ENCODE data around the gene SLC35D3. TPM values are rescaled to one million over a fixed set of nuclear protein-coding genes. Genes with fewer than 3 reads are reported as not detected.
"Not testable (repeated sequence)": the region's sequence is repeated elsewhere in the genome, so short reads cannot be mapped to it uniquely, and the experiment has no call there.

The SLC35D3 gene
- total RNA-seq, 1 donor from 2014 or later: not detected

- H3K36me3 ChIP-seq: peaks cover 0 to 1% of the 10 kb centered on the region in 2 donors
- no peak overlapping the region for H3K27ac ChIP-seq
- no peak for DNase-seq (ENCODE audit: extremely low spot score in 2 of 2)
- no peak overlapping the region for H3K4me3 ChIP-seq
- no peaks in the 10 kb centered on the region for H3K4me1 ChIP-seq
- H3K27me3 ChIP-seq: no peaks in the 10 kb centered on the region
- intact Hi-C loops (cut with DNase I): loop anchor here (5.0 kb wide), 1 partner anchor 431 kb away; no protein-coding TSS in a partner anchor
- TF ChIP-seq POLR2A (IDR thresholded peaks at IDR 0.05): no peak
- TF ChIP-seq POLR2AphosphoS5 (IDR thresholded peaks at IDR 0.05; ENCODE audit: insufficient read depth in 1 of 2, low read depth in 1 of 2): no peak
- no peak for TF ChIP-seq CTCF (IDR thresholded peaks at IDR 0.05)
- H3K9me3 ChIP-seq: no peaks in the 10 kb centered on the region
These were observed 28.9 kb upstream of the SLC35D3 start for GRCh38 chr6:136893187-136893586.

GRCh38 chr6:136895901-136896300 is 26.2 kb upstream of the SLC35D3 start:
- TF ChIP-seq POLR2A (IDR thresholded peaks at IDR 0.05) (no peak), CTCF (IDR thresholded peaks at IDR 0.05) (no peak), POLR2AphosphoS5 (IDR thresholded peaks at IDR 0.05; ENCODE audit: insufficient read depth in 1 of 2, low read depth in 1 of 2) (no peak)
- Histone ChIP-seq H3K4me3 (no peak overlapping the region), H3K9me3 (no peaks in the 10 kb centered on the region), H3K27ac (no peak overlapping the region), H3K4me1 (no peaks in the 10 kb centered on the region), H3K27me3 (no peaks in the 10 kb centered on the region), H3K36me3 (peaks cover 0 to 9% of the 10 kb centered on the region in 2 donors)
- intact Hi-C loops (cut with DNase I): no loop called here
- no peak for DNase-seq (ENCODE audit: extremely low spot score in 2 of 2)

GRCh38 chr6:136897071-136897470 is 25.0 kb upstream of the SLC35D3 start:
- no peaks in the 10 kb centered on the region for H3K4me1 ChIP-seq
- H3K27me3 ChIP-seq: no peaks in the 10 kb centered on the region
- H3K27ac ChIP-seq: no peak overlapping the region
- intact Hi-C loops (cut with DNase I): no loop called here
- no peaks in the 10 kb centered on the region for H3K9me3 ChIP-seq
- TF ChIP-seq POLR2A (IDR thresholded peaks at IDR 0.05): no peak
- no peak for TF ChIP-seq POLR2AphosphoS5 (IDR thresholded peaks at IDR 0.05; ENCODE audit: insufficient read depth in 1 of 2, low read depth in 1 of 2)
- no peak for TF ChIP-seq CTCF (IDR thresholded peaks at IDR 0.05)
- DNase-seq (ENCODE audit: extremely low spot score in 2 of 2): no peak
- no peak overlapping the region for H3K4me3 ChIP-seq
- H3K36me3 ChIP-seq: peaks cover 0 to 9% of the 10 kb centered on the region in 2 donors

GRCh38 chr6:136901212-136901784 is 20.8 kb upstream of the SLC35D3 start:
- TF ChIP-seq CTCF (IDR thresholded peaks at IDR 0.05) (no peak), POLR2AphosphoS5 (IDR thresholded peaks at IDR 0.05; ENCODE audit: insufficient read depth in 1 of 2, low read depth in 1 of 2) (no peak), POLR2A (IDR thresholded peaks at IDR 0.05) (no peak)
- Histone ChIP-seq H3K9me3 (no peaks in the 10 kb centered on the region), H3K4me1 (no peaks in the 10 kb centered on the region), H3K4me3 (no peak overlapping the region), H3K27me3 (no peaks in the 10 kb centered on the region), H3K27ac (no peak overlapping the region), H3K36me3 (peaks cover 0 to 24% of the 10 kb centered on the region in 2 donors)
- no peak for DNase-seq (ENCODE audit: extremely low spot score in 2 of 2)
- intact Hi-C loops (cut with DNase I): no loop called here

GRCh38 chr6:136904477-136904876 is 17.6 kb upstream of the SLC35D3 start:
- intact Hi-C loops (cut with DNase I); DNase-seq (ENCODE audit: extremely low spot score in 2 of 2); H3K4me3 ChIP-seq; H3K9me3 ChIP-seq; H3K27ac ChIP-seq; H3K4me1 ChIP-seq; H3K27me3 ChIP-seq: not testable (repeated sequence)
- peaks cover 0 to 15% of the 10 kb centered on the region in 2 donors for H3K36me3 ChIP-seq
